ENCODE measurements around the gene PAPPA. TPM values are rescaled to one million over a fixed set of nuclear protein-coding genes. Genes with fewer than 3 reads are reported as not detected.

PAPPA gene
- total RNA-seq, 1 experiment from 2014 or later: 0.17 TPM

DNA sequence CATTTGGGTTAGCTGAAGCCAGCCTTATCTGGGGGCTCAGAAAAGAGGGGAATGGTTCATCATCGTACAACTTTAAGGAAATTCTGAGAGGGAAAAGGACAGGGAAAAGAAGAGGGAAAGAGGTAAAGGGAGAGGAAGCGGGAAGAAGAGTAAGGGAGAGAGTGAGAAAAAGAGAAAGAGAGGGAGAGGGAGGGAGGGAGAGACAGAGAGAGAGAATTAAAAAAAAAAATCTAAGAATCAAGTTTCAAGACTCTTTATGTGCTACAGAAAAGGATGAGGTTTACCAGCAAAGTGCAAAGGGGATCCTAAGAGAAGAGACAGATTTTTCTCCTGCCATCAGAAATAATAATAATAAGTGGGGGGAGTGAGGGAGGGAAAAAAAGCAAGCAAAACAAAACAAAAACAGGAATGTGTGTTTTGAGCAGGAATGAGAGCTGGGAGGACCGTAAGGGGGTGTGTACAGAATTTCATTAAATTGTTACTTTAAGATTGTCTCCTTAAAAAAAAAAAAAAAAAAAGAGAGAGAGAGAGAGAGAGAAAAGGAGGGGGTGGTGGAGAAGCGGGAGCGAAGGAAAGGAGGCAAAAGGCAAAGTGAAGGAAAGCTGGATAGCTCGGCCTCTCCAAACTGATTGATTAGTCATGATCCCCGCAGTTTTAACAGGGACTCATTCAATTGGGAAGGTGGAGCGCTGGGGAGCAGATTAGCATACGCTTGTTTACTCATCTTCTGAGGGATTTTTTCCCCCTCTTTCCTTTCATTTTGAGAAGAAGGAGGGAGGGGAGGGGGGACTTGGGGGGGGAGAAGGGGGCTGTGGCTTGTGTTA lies 438 bp upstream of the PAPPA start:
- peak; percentile 45 for DNase-seq
- H3K27ac Mint-ChIP-seq: peak overlapping the region in 2 of 3 experiments; percentile 24 to 32; a peak in 3 of 7 replicates
- Histone ChIP-seq H2BK5ac (ENCODE audit: insufficient read length, low read length) (no peak overlapping the region), H3K79me1 (ENCODE audit: insufficient read depth, low read depth, low read length, poor library complexity, severe bottlenecking) (no peaks in the 10 kb centered on the region), H3K9me3 (ENCODE audit: control insufficient read depth, low read depth, low read length) (no peaks in the 10 kb centered on the region), H2AK5ac (ENCODE audit: insufficient read length, low read length) (no peak overlapping the region), H3K23ac (ENCODE audit: insufficient read length, low read depth, low read length) (no peak overlapping the region), H3T11ph (ENCODE audit: low read length) (no peak overlapping the region), H3K23me2 (ENCODE audit: insufficient read length, low read depth, low read length, poor library complexity, severe bottlenecking) (peaks cover 18% of the 10 kb centered on the region), H3K56ac (ENCODE audit: insufficient read length, low read depth, low read length) (no peak overlapping the region), H3K79me2 (ENCODE audit: insufficient read depth, low read length) (no peaks in the 10 kb centered on the region), H2BK15ac (ENCODE audit: low read depth, low read length) (no peak overlapping the region), H3K27me3 (ENCODE audit: insufficient read depth, low read length) (peaks cover 16% of the 10 kb centered on the region; the same call in 1 of the 2 replicates), H2BK20ac (ENCODE audit: low read depth, low read length, poor library complexity, severe bottlenecking) (no peak overlapping the region), H4K91ac (ENCODE audit: insufficient read length, low read depth, low read length) (no peak overlapping the region), H3K4me1 (ENCODE audit: insufficient read depth, low read length) (no peaks in the 10 kb centered on the region), H3K4ac (ENCODE audit: low read depth, low read length) (no peak overlapping the region), H2BK12ac (ENCODE audit: insufficient read length, low read depth, low read length) (no peak overlapping the region), H3K4me2 (ENCODE audit: insufficient read depth, insufficient read length, low read length) (peak overlapping the region; percentile 80), H3K14ac (ENCODE audit: insufficient read depth, low read length) (no peak overlapping the region), H3K9ac (ENCODE audit: extremely low read depth, insufficient read length, low read length) (no peak overlapping the region), H4K8ac (replicated peaks; ENCODE audit: insufficient read length, low read depth, low read length) (no peak overlapping the region), H4K20me1 (ENCODE audit: control insufficient read depth, insufficient read depth, insufficient read length) (no peaks in the 10 kb centered on the region), H3K27ac (ENCODE audit: insufficient read length, low read depth, low read length) (no peak overlapping the region), H2BK120ac (ENCODE audit: low read depth, low read length, poor library complexity, severe bottlenecking) (no peak overlapping the region), H3K18ac (ENCODE audit: insufficient read length, low read depth, low read length) (no peak overlapping the region), H2AFZ (ENCODE audit: low read length) (no peak overlapping the region), H4K5ac (ENCODE audit: insufficient read length, low read depth, low read length) (no peak overlapping the region)
- TF ChIP-seq, protein P1, sequence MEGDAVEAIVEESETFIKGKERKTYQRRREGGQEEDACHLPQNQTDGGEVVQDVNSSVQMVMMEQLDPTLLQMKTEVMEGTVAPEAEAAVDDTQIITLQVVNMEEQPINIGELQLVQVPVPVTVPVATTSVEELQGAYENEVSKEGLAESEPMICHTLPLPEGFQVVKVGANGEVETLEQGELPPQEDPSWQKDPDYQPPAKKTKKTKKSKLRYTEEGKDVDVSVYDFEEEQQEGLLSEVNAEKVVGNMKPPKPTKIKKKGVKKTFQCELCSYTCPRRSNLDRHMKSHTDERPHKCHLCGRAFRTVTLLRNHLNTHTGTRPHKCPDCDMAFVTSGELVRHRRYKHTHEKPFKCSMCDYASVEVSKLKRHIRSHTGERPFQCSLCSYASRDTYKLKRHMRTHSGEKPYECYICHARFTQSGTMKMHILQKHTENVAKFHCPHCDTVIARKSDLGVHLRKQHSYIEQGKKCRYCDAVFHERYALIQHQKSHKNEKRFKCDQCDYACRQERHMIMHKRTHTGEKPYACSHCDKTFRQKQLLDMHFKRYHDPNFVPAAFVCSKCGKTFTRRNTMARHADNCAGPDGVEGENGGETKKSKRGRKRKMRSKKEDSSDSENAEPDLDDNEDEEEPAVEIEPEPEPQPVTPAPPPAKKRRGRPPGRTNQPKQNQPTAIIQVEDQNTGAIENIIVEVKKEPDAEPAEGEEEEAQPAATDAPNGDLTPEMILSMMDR (conservative IDR thresholded peaks at IDR 0.05): no peak
- peaks cover 76% of the 10 kb centered on the region for H3K27me3 Mint-ChIP-seq (ENCODE audit: low read depth)
- peak overlapping the region; percentile 71 to 88 for H3K4me3 Mint-ChIP-seq
- H3K9me3 Mint-ChIP-seq: no peaks in the 10 kb centered on the region; a peak in 1 of 5 replicates
- H3K36me3 Mint-ChIP-seq (ENCODE audit: insufficient read depth in 1 of 3, low read depth in 3 of 3): no peaks in the 10 kb centered on the region; a peak in 1 of 7 replicates
- no CpG with 5 or more reads among the region's 9 CpGs for WGBS (ENCODE audit: extremely low coverage, insufficient read length, low lambda C conversion rate)
- peaks cover 42 to 48% of the 10 kb centered on the region in 2 experiments for H3K4me1 Mint-ChIP-seq

All from H9 (cell line).